ENCODE measurements around the gene ACAP3. TPM values are rescaled to one million over a fixed set of nuclear protein-coding genes. Genes with fewer than 3 reads are reported as not detected.

Gene ACAP3
- total and polyA plus RNA-seq, 2 experiments from 2014 or later = 59.1 to 63.6 TPM

DNA sequence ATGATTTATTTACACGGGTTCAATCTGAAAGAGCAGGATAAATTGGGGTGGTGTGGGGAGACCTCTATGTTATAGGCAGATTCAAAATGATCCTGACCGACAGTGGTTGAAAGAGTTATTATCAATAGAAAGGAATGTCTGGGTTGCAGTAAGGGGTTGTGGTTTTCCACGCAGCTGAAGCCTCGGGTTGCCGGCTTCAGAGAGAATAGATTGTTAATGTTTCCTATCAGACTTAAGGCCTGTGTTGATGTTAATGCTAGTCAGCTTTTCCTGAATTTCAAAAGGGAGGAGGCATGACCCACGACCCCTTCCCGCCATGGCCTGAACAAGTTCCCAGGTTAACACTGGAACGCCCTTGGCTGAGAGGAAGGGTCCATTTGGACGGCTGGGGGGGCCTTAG, 31.9 kb downstream of the ACAP3 start:
- Histone ChIP-seq H3K27me3 (no peaks in the 10 kb centered on the region), H3K4me1 (ENCODE audit: low read depth) (peaks cover 14% of the 10 kb centered on the region), H3K4me3 (no peak overlapping the region), H3K9me3 (ENCODE audit: low read depth) (no peaks in the 10 kb centered on the region), H3K27ac (no peak overlapping the region), H3K36me3 (no peaks in the 10 kb centered on the region)
- DNase-seq (ENCODE audit: low read depth in 1 of 2, low spot score in 1 of 2) = no peak
- TF ChIP-seq, protein P1, sequence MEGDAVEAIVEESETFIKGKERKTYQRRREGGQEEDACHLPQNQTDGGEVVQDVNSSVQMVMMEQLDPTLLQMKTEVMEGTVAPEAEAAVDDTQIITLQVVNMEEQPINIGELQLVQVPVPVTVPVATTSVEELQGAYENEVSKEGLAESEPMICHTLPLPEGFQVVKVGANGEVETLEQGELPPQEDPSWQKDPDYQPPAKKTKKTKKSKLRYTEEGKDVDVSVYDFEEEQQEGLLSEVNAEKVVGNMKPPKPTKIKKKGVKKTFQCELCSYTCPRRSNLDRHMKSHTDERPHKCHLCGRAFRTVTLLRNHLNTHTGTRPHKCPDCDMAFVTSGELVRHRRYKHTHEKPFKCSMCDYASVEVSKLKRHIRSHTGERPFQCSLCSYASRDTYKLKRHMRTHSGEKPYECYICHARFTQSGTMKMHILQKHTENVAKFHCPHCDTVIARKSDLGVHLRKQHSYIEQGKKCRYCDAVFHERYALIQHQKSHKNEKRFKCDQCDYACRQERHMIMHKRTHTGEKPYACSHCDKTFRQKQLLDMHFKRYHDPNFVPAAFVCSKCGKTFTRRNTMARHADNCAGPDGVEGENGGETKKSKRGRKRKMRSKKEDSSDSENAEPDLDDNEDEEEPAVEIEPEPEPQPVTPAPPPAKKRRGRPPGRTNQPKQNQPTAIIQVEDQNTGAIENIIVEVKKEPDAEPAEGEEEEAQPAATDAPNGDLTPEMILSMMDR (IDR thresholded peaks at IDR 0.05; ENCODE audit: low read depth, low read length) = no peak

DNA sequence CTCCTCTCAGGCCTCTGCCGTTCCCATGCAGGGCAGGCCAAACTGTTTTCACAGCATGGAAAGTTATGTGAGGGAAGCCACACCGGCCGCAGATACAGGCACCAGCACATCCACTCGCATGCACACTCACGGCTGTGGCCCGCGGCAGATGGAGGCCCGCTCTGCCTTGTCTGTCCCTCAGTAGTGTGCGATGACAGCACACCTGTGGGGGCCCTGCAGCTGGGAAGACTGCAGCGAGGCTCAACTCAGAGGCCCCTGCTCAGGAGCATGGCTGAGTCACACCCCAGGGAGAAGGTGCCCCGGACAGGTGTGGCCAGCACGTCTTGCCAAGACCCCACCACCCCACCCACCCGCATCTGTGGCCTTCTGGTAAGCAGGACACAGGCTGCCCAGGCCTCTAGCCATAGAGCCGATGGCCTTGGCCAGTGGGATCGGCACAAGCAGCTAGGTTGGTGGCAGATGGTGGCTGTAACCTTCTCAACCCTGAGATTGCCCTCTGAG, 32.7 kb downstream of the ACAP3 start:
- Histone ChIP-seq H3K4me3 (no peak overlapping the region), H3K4me1 (ENCODE audit: low read depth) (peaks cover 19% of the 10 kb centered on the region), H3K27me3 (no peaks in the 10 kb centered on the region), H3K9me3 (ENCODE audit: low read depth) (no peaks in the 10 kb centered on the region), H3K27ac (no peak overlapping the region), H3K36me3 (no peaks in the 10 kb centered on the region)
- no peak for DNase-seq (ENCODE audit: low read depth in 1 of 2, low spot score in 1 of 2)
- TF ChIP-seq, protein P1 (IDR thresholded peaks at IDR 0.05; ENCODE audit: low read depth, low read length) = no peak

DNA sequence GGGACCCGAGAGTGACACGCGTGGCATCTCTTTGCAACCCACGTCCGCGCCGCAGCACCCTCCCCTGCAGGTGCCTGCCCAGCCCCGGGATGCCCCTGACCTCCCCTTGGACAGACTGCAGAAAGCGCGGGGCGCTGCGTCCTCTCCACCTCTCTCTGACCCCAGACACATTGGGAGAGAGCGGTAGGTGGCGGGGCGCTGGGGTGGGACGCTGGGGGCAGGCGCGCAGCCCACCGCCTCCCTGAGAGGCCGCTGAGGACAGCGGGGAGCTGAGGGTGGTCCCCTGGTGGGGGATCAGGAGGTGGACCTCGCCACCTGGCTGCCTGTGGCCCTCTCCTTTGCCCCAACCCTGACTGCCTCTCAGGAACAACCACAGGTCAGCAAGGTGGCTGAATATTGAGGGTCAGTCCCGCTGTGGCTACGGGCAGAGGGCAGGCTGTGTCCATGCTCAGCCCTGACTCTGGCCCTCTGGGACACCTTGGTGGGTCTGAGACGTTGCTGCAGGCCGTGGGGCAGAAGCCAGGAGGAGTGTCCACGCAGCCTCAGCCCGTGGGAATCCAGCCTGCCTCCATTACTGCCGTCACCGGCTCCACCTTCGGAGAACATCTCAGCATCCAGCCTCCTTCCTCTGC, 33.3 kb downstream of the ACAP3 start:
- TF ChIP-seq, protein P1 (IDR thresholded peaks at IDR 0.05; ENCODE audit: low read depth, low read length) = no peak
- Histone ChIP-seq H3K4me3 (peak overlapping the region; percentile 77), H3K9me3 (ENCODE audit: low read depth) (no peaks in the 10 kb centered on the region), H3K27me3 (no peaks in the 10 kb centered on the region), H3K4me1 (ENCODE audit: low read depth) (peaks cover 19% of the 10 kb centered on the region), H3K27ac (peak overlapping the region; percentile 56), H3K36me3 (no peaks in the 10 kb centered on the region)
- DNase-seq (ENCODE audit: low read depth in 1 of 2, low spot score in 1 of 2) = no peak

DNA sequence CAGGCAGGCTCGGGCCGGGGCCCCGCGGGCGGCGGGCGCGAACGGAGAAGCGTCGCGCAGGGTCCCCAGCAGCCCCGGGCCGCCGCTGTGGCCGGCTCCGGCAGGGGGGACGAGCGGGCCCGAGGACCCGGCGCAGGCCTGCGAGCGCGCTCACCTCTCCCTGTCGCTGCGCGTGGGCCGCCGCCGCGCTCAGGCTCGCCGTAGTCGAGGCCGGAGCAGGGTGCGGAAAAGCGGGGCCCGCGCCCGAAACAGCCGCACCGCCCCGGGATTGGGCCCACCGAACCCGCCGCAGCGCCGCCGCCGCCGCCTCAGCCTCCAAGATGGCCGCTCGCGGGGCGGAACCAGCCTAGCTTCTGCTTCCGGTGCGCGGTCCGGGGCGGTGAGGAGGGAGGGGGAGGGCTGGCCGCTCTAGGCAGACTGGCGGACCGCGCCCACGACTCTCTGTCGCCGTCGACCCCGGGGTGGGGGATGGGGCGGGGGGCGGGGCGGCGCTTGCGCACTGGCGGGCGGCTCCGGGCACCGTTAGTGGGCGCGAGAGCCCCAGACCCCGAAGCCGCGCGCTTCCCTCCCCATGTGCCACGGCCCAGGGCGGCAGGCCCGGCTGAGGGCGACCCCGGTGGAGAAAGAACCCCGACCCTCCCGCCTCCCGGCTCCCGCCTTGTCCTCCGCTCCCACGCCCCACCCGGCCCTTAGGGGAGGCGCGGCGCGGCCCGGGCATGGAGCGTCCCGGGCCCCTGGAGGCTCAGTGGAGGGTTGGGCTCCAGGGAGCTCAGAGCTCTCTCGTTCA, 34.0 kb downstream of the ACAP3 start, which contains the start of gene UBE2J2:
UBE2J2 (minus strand) TSS at position 343 of the 787 bp plus-strand sequence. CDS start 5,862 bp downstream, outside the sequence.
- no peaks in the 10 kb centered on the region for H3K27me3 ChIP-seq
- DNase-seq (ENCODE audit: low read depth in 1 of 2, low spot score in 1 of 2) = peak; percentile 95 to 96
- peaks cover 19% of the 10 kb centered on the region for H3K4me1 ChIP-seq (ENCODE audit: low read depth)
- no peaks in the 10 kb centered on the region for H3K36me3 ChIP-seq
- H3K27ac ChIP-seq = peak within 1 kb of the TSS; percentile 92
- TF ChIP-seq, protein P1 (IDR thresholded peaks at IDR 0.05; ENCODE audit: low read depth, low read length) = no peak
- peak within 1 kb of the TSS; percentile 77 for H3K4me3 ChIP-seq
- no peaks in the 10 kb centered on the region for H3K9me3 ChIP-seq (ENCODE audit: low read depth)

DNA sequence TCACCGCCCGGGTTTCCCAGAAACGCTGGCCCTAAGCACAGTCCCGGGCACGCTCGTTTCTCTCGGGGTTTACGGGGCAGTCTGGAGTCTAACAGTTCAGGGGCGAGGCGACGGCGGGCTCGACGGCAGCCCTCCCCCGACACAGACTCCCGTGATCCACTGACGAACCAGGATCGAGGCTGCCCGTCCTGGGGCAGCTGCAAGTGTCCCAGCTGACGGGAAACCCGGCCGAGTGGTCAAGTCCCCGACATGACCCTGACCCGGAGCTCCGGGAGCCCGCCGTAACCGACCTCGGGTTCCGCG, 34.6 kb downstream of the ACAP3 start:
- DNase-seq (ENCODE audit: low read depth in 1 of 2, low spot score in 1 of 2) = peak in 1 of 2 donors; percentile 42
- peak overlapping the region; percentile 92 for H3K27ac ChIP-seq
- peaks cover 19% of the 10 kb centered on the region for H3K4me1 ChIP-seq (ENCODE audit: low read depth)
- TF ChIP-seq, protein P1 (IDR thresholded peaks at IDR 0.05; ENCODE audit: low read depth, low read length) = no peak
- no peaks in the 10 kb centered on the region for H3K36me3 ChIP-seq
- peak overlapping the region; percentile 77 for H3K4me3 ChIP-seq
- no peaks in the 10 kb centered on the region for H3K9me3 ChIP-seq (ENCODE audit: low read depth)
- no peaks in the 10 kb centered on the region for H3K27me3 ChIP-seq

Data from cardiac muscle cell (in vitro differentiated cells and primary cell).